Caco-2 (cell line): ENCODE results near the gene PNLIPRP1. TPM values are rescaled to one million over a fixed set of nuclear protein-coding genes. Genes with fewer than 3 reads are reported as not detected.

Experiments
- BruUV-seq: library from RNA; stranded (reverse); fragments of 400-500 nt; replicated peaks from 2 replicates; lab custom pipeline; 2021; lab: Mats Ljungman, UMichigan
- CTCF ChIA-PET: fragments of 300-600 bp; sonication (Branson Sonifier 250); formaldehyde crosslinking; loops from one replicate; lab custom pipeline; 2022; ENCODE audit warnings: antibody characterized with exemption; lab: Charles Lee
- POLR2A ChIA-PET: fragments of 300-600 bp; sonication (Branson Sonifier 250); formaldehyde crosslinking; loops from one replicate; lab custom pipeline; 2022; ENCODE audit warnings: antibody characterized with exemption; lab: Charles Lee
- DNase-seq, 2 experiments: peaks; one replicate each; pipeline versions ENCODE4 v3.0.0 to v3.0.0-alpha.2; 2020 to 2022
- H3K27me3 ChIP-seq: replicated peaks from 2 replicates; pipeline ENCODE4 v1.6.0; 2011; ENCODE audit warnings: low read length; ENCODE audit not compliant: control insufficient read depth, insufficient read depth
- H3K36me3 ChIP-seq: 2 replicates; pipeline ENCODE4 v1.5.1; 2011; ENCODE audit warnings: low read length; ENCODE audit not compliant: control insufficient read depth, insufficient read depth
- H3K4me1 ChIP-seq: fragments of 250-450 bp; sonication (Bioruptor Pico); 2 replicates; pipeline ENCODE4 v1.5.1; 2020; ENCODE audit warnings: mild to moderate bottlenecking
- H3K4me3 ChIP-seq: 2 replicates; pipeline ENCODE4 v1.5.1; 2011; ENCODE audit warnings: low read depth, mild to moderate bottlenecking, control low read depth, low read length
- H3K9me3 ChIP-seq: fragments of 250-450 bp; sonication (Bioruptor Pico); 2 replicates; pipeline ENCODE4 v1.5.1; 2020; ENCODE audit warnings: mild to moderate bottlenecking, moderate library complexity
- H3K27ac Mint-ChIP-seq: one replicate; pipeline ENCODE4 v1.8.0; 2022; ENCODE audit warnings: mixed read lengths; ENCODE audit not compliant: unreplicated experiment
- H3K27me3 Mint-ChIP-seq: one replicate; pipeline ENCODE4 v1.8.0; 2022; ENCODE audit warnings: mixed read lengths; ENCODE audit not compliant: insufficient read depth, unreplicated experiment
- H3K36me3 Mint-ChIP-seq: one replicate; pipeline ENCODE4 v1.8.0; 2022; ENCODE audit warnings: mild to moderate bottlenecking, mixed read lengths; ENCODE audit not compliant: insufficient read depth, unreplicated experiment
- H3K4me1 Mint-ChIP-seq: one replicate; pipeline ENCODE4 v1.8.0; 2022; ENCODE audit warnings: low read depth, mixed read lengths; ENCODE audit not compliant: unreplicated experiment
- H3K4me3 Mint-ChIP-seq: one replicate; pipeline ENCODE4 v1.8.0; 2022; ENCODE audit warnings: mild to moderate bottlenecking, moderate library complexity, mixed read lengths; ENCODE audit not compliant: unreplicated experiment
- H3K9me3 Mint-ChIP-seq: one replicate; pipeline ENCODE4 v1.8.0; 2022; ENCODE audit warnings: mixed read lengths; ENCODE audit not compliant: unreplicated experiment
- CTCF ChIP-seq, 2 experiments: fragments of 200-600 bp in 1 of 2; IDR thresholded peaks; 1 replicate in 1 of 2; 2 replicates in 1 of 2; pipeline versions ENCODE4 v1.5.1 to v1.8.0; 2011 to 2022; ENCODE audit warnings: antibody characterized with exemption in 1 of 2, control low read depth in 1 of 2, inconsistent platforms in 1 of 2, low read depth in 1 of 2, low read length in 1 of 2, mild to moderate bottlenecking in 1 of 2, moderate library complexity in 1 of 2; ENCODE audit not compliant: insufficient read depth in 1 of 2, severe bottlenecking in 1 of 2, unreplicated experiment in 1 of 2
- intact Hi-C: fragments of 100-400 bp; cut with micrococcal nuclease; formaldehyde crosslinking; loops from one replicate; pipeline ENCODE4 v1.10.0; 2022; ENCODE audit not compliant: unreplicated experiment
- total RNA-seq: library from RNA; stranded (reverse); gene quantifications from 2 replicates; pipeline ENCODE4 v1.2.3, GENCODE V29; 2022

Gene PNLIPRP1
- total RNA-seq, 1 experiment from 2014 or later, result not detected

- no peak for DNase-seq
- Histone ChIP-seq H3K36me3 (no peaks in the 10 kb centered on the region), H3K9me3 (no peaks in the 10 kb centered on the region), H3K4me1 (no peaks in the 10 kb centered on the region), H3K4me3 (no peak overlapping the region), H3K27me3 (no peaks in the 10 kb centered on the region)
- POLR2A ChIA-PET, result interaction anchor here (1.1 kb wide), 1 partner anchor 162 kb away, joined by 3 read pairs; no protein-coding TSS in a partner anchor
- peaks cover 8% of the 10 kb centered on the region for H3K9me3 Mint-ChIP-seq
- intact Hi-C loops, result loop anchor here (1.0 to 10.0 kb wide), 3 partner anchors 56 to 548 kb away; no protein-coding TSS in a partner anchor
- no peak for TF ChIP-seq CTCF (IDR thresholded peaks at IDR 0.05; ENCODE audit: insufficient read depth in 1 of 2, low read depth in 1 of 2, low read length in 1 of 2, severe bottlenecking in 1 of 2, unreplicated experiment in 1 of 2)
- CTCF ChIA-PET, result interaction anchor here (0.6 to 2.3 kb wide), 10 partner anchors 28 to 1615 kb away, joined by 3 to 20 read pairs (median 3); no protein-coding TSS in a partner anchor
- H3K4me3 Mint-ChIP-seq, result peak overlapping the region; percentile 29
- BruUV-seq, result no TSS peak
- no peaks in the 10 kb centered on the region for H3K27me3 Mint-ChIP-seq
- no peak overlapping the region for H3K27ac Mint-ChIP-seq
- H3K4me1 Mint-ChIP-seq, result peaks cover 6% of the 10 kb centered on the region
- H3K36me3 Mint-ChIP-seq, result no peaks in the 10 kb centered on the region
These were observed 36.1 kb downstream of the PNLIPRP1 start for GRCh38 chr10:116626815-116627214.

GRCh38 chr10:116627386-116627933 lies 36.7 kb downstream of the PNLIPRP1 start:
- Mint-ChIP-seq H3K4me1 (no peaks in the 10 kb centered on the region), H3K4me3 (peak overlapping the region; percentile 29), H3K27me3 (no peaks in the 10 kb centered on the region), H3K9me3 (peaks cover 2% of the 10 kb centered on the region), H3K36me3 (no peaks in the 10 kb centered on the region), H3K27ac (no peak overlapping the region)
- no peaks in the 10 kb centered on the region for H3K9me3 ChIP-seq
- H3K27me3 ChIP-seq, result no peaks in the 10 kb centered on the region
- DNase-seq, result peak; percentile 58 to 81
- ChIA-PET CTCF (interaction anchor here (0.6 to 2.3 kb wide), 11 partner anchors 28 to 1615 kb away, joined by 3 to 20 read pairs (median 3); no protein-coding TSS in a partner anchor), POLR2A (interaction anchor here (1.1 kb wide), 1 partner anchor 162 kb away, joined by 3 read pairs; no protein-coding TSS in a partner anchor)
- H3K36me3 ChIP-seq, result no peaks in the 10 kb centered on the region
- peak; percentile 68 to 80 for TF ChIP-seq CTCF (IDR thresholded peaks at IDR 0.05; ENCODE audit: insufficient read depth in 1 of 2, low read depth in 1 of 2, low read length in 1 of 2, severe bottlenecking in 1 of 2, unreplicated experiment in 1 of 2)
- H3K4me1 ChIP-seq, result no peaks in the 10 kb centered on the region
- intact Hi-C loops, result loop anchor here (1.0 to 10.0 kb wide), 3 partner anchors 55 to 547 kb away; no protein-coding TSS in a partner anchor
- no TSS peak for BruUV-seq
- peak overlapping the region; percentile 58 for H3K4me3 ChIP-seq

GRCh38 chr10:116629340-116629739 lies 38.6 kb downstream of the PNLIPRP1 start:
- ChIA-PET POLR2A (no interaction called here), CTCF (interaction anchor here (0.7 to 0.9 kb wide), 2 partner anchors 537 to 545 kb away, joined by 3 to 4 read pairs; no protein-coding TSS in a partner anchor)
- no peak overlapping the region for H3K27ac Mint-ChIP-seq
- intact Hi-C loops, result loop anchor here (10.0 kb wide), 1 partner anchor 545 kb away; no protein-coding TSS in a partner anchor
- no peaks in the 10 kb centered on the region for H3K9me3 Mint-ChIP-seq
- DNase-seq, result no peak
- H3K27me3 ChIP-seq, result no peaks in the 10 kb centered on the region
- H3K9me3 ChIP-seq, result no peaks in the 10 kb centered on the region
- no peaks in the 10 kb centered on the region for H3K4me1 Mint-ChIP-seq
- H3K36me3 Mint-ChIP-seq, result no peaks in the 10 kb centered on the region
- H3K36me3 ChIP-seq, result no peaks in the 10 kb centered on the region
- no peaks in the 10 kb centered on the region for H3K27me3 Mint-ChIP-seq
- no TSS peak for BruUV-seq
- no peak overlapping the region for H3K4me3 Mint-ChIP-seq
- TF ChIP-seq CTCF (IDR thresholded peaks at IDR 0.05; ENCODE audit: insufficient read depth in 1 of 2, low read depth in 1 of 2, low read length in 1 of 2, severe bottlenecking in 1 of 2, unreplicated experiment in 1 of 2), result no peak
- H3K4me1 ChIP-seq, result no peaks in the 10 kb centered on the region
- H3K4me3 ChIP-seq, result no peak overlapping the region
